ENCODE data around the gene YWHAE.
A peak's percentile ranks its signal among the peaks of the same experiment; 100 is the strongest.
"Not testable (repeated sequence)": the region's sequence is repeated elsewhere in the genome, so short reads cannot be mapped to it uniquely, and the experiment has no call there.

Gene YWHAE

DNA sequence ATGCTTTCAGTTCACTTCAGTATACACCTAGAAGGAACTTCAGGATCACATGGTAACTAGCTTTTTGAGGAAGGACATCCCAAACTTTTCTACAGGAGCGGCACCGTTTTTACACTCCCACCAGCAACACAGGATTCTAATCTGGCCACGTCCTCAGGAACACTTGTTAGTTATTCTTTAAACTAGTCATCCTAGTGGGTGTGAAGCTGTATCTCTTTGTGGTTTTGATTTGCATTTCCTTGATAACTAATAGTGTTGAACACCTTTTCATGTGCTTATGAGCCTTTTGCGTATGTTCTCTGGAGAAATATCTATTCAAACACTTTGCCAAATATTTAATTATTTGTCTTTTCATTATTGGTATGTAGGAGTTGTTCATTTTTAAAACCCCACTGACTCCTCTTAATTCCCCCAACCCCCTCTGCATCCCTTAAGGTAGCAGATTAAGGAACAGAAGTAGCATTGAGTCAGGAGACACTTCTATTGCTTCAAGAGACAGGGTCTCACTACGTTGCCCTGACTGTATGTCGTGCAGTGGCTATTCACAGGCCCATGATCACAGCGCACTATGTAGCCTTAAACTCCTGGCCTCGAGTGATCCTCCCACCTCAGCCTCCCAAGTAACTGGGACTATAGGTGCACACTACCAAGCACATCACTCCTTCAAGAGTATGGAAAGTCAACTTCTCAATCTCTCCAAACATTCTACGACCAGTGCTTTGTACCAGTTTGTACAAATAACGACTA, 25.4 kb downstream of the YWHAE start:
- no peak for DNase-seq (ENCODE audit: low read depth in 1 of 2, low spot score in 1 of 2)

DNA sequence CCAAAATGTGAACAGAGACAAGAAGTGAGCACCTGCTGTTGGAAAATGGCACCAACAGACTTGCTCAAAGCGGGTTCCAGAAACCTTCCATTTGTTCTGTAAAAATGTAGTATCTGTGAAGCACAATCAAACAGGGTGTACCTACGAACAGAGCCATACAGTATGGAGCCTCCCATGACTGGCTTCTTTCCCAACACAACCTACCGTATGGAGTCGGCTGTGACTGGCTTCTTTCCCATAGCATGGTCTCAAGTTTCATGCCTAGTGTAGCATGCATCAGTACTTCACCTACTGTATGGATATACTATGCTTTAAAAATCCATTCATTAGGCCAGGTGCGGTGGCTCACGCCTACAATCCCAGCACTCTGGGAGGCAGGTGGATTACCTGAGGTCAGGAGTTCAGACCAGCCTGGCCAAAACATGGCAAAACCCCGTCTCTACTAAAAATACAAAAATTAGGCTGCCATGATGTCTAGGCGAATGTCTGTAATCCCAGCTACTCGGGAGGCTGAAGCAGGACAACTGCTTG, 26.2 kb downstream of the YWHAE start:
- DNase-seq (ENCODE audit: low read depth in 1 of 2, low spot score in 1 of 2): no peak

DNA sequence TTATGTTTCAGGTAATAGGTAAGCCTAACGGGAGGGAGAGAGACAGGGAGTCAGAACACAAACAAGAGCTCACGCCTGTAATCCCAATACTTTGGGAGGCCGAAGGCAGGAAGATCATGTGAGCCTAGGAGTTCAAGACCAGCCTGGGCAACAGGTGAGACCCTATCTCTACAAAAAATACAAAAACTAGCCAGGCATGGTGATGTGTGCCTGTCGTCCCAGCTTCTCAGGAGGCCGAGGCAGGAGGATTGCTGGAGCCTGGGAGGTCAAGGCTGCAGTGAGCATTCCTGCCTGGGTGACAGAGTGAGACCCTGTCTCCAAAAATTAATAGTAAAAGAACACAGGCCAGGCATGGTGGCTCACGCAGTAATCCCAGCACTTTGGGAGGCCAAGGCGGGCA, 27.4 kb downstream of the YWHAE start:
- no peak for DNase-seq (ENCODE audit: low read depth in 1 of 2, low spot score in 1 of 2)

DNA sequence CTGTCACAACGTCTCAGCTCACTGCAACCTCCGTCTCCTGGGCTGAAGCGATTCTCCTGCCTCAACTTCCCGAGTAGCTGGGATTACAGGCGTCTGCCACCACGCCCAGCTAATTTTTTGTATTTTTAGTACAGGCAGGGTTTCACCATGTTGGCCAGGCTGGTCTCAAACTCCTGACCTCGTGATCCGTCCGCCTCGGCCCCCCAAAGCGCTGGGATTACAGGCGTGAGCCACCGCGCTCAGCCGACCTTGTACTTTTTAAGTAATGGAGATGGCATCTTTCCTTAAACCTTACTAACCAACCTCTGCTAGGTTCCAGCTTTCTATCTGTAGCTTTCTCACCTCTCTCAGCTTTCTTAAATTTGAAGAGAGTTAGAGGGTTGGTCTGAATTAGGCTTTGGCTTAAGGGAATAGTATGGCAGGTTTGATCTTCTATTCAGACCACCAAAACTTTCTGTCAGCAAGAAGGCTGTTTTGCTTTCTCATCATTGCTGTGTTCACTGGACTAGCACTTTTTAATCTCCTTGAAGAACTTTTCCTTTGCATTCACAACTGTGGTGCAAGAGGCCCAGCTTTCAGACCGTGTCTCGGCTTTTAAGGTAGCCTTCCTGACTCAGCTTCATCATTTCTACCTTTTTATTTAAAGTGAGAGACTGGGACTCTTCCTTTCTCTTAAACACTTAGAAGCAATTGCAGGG, 28.0 kb downstream of the YWHAE start:
- DNase-seq (ENCODE audit: low read depth in 1 of 2, low spot score in 1 of 2): no peak

DNA sequence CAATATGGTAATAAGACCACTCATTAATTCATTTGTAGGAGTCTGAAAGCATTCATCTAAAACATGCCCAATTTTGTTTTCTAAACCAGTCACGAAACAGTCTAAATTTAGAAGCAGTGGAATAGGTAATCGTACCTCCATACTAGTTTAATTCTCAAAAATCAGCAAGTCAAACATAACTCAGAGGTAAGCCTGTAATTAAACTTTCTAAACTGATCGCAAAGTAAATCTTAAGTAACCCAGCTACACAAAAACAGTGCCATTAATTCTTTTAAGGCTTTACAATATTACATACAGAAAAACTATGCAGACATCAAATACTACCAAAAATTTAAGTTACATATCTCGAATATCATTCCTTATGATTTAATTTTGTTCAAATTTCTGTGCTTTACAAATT, 31.4 kb downstream of the YWHAE start:
- no peak for DNase-seq (ENCODE audit: low read depth in 1 of 2, low spot score in 1 of 2)

DNA sequence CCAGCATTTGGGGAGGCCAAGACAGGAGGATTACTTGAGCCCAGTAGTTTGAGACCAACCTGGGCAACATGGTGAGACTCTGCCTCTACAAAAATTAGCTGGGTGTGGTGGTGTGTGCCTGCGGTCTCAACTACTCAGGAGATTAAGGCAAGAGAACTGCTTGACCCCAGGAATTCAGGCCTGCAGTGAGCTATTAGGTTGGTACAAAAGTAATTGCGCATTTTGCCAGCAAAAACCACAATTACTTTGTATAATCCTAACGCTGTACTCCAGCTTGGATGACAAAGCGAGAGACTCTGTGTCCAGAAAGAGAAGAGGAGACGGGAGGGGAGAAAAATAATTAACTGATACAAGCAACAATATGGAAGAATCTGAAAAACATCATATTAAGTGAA, 32.7 kb downstream of the YWHAE start:
- no peak for DNase-seq (ENCODE audit: low read depth in 1 of 2, low spot score in 1 of 2)

DNA sequence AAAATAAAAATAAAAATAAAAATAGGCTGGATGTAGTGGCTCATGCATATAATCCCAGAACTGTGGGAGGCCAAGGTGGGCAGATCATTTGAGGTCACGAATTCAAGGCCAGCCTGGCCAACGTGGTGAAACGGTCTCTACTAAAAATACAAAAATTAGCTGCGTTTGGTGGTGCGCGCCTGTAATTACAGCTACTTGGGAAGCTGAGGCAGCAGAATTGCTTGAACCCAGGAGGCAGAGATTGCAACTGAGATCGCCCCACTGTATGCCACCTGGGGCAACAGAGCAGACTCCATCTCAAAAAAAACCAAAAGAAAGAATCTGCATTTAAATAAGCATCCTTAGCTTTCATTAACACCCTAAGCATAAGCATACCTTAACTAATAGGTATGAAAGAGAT, 33.8 kb downstream of the YWHAE start:
- no peak for DNase-seq (ENCODE audit: low read depth in 1 of 2, low spot score in 1 of 2)

DNA sequence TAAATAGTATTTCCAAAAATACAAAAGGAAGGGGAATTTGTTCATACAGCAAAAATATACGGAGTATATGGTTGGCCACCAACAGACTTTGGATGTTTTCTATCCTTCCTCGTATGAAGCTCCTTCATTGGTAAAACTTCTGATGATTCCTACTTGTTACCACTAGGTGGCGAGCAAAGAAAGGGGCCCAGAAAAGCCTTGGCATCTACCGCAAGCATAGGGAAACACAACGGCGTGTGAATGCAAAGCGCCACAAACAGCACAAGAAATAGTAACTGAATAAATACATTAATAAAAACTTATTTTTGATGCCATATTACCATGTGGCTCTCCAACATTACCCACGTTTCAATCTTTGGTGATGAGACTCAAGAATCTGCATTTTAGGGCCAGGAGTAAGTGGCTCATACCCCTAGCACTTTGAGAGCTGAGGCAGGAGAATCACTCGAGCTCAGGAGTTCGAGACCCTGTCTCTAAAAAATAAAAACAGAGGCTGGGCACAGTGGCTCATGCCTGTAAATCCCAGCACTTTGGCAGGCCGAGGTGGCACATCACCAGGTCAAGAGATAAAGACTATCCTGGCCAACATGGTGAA, 34.5 kb downstream of the YWHAE start:
- DNase-seq (ENCODE audit: low read depth in 1 of 2, low spot score in 1 of 2): peak in 1 of 2 donors; percentile 33

DNA sequence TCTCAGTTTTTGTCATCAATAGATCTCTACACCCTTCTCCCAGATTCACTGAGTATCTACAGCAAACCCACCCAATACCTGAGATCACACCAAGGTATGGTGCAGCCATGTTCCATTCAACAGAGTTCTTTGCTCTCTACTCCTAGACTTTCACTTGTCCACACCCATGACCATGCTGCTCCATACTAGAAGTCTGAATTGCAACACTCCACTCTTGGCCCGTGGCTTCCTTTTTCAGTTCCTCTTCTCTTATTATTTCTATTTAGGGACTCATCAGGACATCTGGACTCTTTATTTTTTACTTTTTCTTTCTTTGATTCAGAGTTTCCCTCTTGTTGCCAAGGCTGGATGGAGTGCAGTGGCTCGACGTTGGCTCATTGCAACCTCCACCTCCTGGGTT, 37.1 kb downstream of the YWHAE start:
- DNase-seq (ENCODE audit: low read depth in 1 of 2, low spot score in 1 of 2): no peak

DNA sequence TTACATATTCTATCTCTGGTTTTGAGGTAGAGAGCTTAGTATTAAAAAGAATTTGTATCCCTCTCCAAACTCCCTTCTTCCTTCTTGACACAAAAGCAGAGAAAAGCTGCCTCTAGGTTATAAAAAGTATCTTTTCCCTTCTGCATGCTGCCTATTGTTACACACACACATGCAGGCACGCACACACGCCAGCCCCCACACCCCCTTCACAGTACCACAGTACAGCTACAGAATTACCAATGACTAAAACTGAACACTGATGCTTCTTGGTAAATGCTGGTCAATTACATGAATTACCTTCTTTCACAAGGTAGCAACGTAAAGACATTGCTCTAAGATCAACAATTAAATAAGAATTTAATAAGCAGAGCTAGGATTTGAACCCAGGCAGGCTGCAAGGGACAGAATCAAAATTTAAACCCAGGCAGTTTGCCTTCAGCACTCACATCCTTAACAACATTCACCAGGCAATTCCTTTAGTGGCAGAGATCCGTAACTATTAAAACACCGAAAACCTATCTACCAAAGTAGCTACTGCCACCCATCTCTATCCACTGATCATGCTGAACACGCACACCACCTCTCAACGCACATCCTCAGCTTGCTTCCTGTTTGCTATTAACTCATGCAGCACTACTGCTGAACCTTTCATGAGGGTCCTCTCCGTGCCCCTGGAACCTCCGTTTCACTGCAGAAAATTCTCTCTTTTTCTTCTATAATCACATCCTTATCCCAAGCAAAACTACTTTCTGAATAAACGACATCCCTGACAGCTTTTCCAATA, 37.8 kb downstream of the YWHAE start:
- DNase-seq (ENCODE audit: low read depth in 1 of 2, low spot score in 1 of 2): no peak

DNA sequence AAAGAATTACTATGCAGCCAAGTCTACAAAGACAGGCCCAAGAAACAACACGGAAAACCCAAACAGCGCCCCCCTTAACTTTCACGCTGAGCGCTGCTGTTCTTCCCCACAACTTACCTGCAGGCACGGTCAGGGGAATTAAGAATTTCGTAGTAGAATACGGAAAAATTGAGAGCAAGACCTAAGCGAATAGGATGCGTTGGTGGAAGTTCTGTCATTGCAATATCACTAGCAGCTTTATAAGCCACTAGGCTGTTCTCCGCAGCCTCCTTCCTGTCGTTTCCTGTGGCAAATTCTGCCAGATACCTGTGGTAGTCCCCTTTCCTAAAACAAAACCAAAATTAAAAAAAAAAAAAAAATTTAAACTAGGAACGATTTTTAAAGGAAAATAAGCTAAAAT, 39.0 kb downstream of the YWHAE start:
- DNase-seq (ENCODE audit: low read depth in 1 of 2, low spot score in 1 of 2): no peak

DNA sequence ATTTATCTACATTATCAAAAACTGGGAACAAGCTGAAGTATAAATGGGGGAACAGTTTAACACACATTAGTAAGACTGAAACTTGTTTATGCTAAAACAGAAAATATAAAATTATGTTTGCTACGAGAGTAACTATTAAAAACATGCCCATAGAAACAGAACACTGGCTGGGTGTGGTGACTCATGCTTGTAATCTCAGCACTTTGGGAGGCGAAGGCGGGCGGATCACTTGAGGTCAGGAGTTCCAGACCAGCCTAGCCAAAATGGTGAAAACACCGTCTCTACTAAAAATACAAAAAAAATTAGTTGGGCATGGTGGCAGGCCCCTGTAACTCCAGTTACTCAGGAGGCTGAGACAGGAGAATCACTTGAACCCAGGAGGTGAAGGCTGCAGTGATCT, 39.7 kb downstream of the YWHAE start:
- DNase-seq (ENCODE audit: low read depth in 1 of 2, low spot score in 1 of 2): not testable (repeated sequence)

DNA sequence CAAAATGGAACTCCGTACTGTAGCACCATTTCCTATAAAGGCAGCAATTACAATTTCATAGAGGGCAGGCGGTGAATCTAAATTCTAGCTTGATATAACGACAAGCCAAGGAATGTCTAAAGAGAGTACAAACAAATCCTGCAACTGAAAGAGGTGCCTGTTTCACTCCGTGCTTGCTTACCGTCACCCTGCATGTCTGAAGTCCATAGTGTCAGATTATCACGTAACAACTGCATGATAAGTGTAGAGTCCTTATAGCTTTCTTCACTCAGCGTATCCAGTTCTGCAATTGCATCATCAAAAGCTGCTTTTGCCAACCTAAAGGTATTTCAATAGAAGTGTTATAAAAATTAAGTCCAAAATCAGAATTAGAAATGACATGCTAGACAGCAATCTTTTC, 46.0 kb downstream of the YWHAE start:
- no peak for DNase-seq (ENCODE audit: low read depth in 1 of 2, low spot score in 1 of 2)

DNA sequence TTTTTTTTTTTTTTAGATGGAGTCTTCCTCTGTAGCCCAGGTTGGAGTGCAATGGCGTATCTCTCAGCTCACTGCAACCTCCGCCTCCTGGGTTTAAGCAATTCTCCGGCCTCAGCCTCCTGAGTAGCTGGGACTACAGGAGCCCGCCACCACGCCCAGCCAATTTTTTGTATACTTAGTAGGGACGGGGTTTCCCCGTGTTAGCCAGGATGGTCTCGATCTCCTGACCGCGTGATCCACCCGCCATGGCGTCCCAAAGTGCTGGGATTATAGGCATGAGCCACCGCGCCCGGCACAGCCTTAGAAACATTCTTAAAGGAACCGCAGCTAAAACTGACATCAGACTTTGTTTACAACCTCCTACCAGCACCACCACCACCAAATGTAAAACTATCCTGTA, 47.5 kb downstream of the YWHAE start:
- not testable (repeated sequence) for DNase-seq (ENCODE audit: low read depth in 1 of 2, low spot score in 1 of 2)

DNA sequence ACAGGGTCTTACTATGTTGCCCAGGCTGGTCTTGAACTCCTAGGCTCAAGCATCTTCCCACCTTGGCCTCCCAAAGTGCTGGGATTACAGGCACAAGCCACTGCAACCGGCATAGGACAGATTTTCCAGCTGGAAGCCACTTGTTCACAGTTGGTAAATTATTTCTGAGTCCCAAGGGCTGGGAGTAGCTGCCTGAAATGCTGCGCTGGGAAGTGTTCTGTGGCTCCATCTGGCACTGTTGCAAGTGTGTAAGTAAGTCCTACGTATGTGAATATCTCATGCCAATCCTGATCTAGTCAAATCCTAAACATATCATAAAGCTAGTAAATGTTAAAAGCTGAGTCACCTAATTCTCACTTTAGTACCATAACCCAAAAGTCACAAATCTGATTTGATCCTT, 48.1 kb downstream of the YWHAE start:
- DNase-seq (ENCODE audit: low read depth in 1 of 2, low spot score in 1 of 2): no peak

DNA sequence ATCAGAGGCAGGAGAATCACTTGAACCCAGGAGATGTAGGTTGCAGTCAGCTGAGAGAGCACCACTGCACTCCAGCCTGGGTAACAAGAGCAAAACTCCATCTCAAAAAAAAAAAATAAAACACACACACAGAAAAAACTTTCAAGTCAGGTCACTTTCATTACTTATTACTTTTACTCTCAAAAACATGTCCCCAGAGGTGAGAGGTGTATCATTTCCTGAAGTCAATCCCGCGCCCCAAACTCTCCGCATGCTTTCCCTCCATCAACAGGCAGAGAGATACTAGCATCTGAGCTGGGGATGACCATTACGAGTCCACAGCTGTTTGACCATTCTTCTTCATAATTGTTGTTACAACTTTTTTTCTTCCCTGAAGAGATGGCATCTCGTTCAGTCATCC, 48.7 kb downstream of the YWHAE start:
- DNase-seq (ENCODE audit: low read depth in 1 of 2, low spot score in 1 of 2): no peak

DNA sequence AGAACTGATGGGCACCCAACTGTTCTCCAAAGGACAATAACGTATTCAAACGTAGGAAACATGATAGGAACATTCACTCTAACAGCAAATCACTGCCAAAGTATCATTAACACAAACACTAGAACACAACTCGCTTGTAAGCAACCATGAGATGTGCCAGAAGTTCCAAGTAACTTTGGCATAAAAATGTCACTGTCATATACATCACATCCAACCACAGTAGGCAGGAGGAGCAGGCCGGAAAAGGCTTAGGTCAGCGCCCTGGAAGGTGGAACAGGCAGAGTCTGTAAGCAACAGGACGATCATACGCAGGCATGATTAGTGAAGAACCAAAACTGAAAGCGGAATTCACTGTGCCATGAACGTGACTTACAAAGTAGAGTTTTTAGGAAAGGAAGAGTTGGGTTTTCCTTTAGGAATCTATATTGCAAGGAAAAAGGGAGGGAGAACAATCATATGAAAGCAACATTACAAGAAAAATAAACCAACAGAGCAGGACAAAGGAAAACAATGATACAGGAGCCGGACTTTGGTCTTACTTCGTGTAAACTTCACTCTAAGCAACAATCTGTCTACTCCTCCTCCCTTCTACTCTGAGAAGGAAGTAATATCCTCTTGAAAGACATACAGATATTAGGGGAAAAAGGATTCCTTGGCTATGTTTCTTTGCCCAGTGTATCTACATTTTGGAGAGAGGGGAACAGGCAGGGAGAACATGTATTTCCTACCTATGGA, 52.3 kb downstream of the YWHAE start:
- no peak for DNase-seq (ENCODE audit: low read depth in 1 of 2, low spot score in 1 of 2)

DNA sequence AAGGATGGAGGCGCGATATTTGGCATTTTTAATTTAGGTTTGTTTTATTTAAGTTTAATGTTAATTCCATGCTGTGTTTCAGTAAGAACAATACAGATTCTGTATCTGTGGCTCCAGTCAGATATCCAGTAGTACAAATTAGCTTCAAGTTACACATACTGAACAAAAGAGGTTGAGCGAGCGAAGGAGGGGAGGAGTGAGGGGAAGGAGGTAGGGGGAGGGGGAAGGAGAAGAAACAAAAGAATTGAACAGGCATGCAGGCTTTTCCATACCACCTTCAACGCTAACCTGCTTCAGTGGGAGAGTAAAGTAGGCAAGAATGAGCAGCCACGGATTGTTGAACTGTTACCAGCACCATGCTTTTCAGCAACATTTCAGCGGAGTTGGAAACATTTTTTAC, 55.5 kb downstream of the YWHAE start:
- DNase-seq (ENCODE audit: low read depth in 1 of 2, low spot score in 1 of 2): no peak

DNA sequence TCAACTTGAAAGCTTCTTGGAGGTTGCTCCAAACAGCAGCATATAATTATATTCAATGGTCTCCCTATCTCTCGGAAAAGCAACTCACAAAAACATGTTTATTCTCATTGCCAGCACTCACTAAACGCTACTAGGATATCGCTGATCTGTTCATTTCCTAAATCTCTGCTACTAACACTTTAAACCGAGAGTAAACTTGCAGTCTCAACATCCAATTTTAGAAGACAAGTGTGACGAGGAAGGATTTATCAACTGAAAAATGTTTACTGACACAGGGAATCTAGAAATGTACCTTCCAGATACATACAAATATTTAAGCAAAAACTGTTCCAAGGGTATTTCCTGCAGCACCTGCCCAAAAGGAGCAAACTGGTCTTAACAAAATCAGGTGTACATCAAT, 56.5 kb downstream of the YWHAE start:
- DNase-seq (ENCODE audit: low read depth in 1 of 2, low spot score in 1 of 2): no peak

DNA sequence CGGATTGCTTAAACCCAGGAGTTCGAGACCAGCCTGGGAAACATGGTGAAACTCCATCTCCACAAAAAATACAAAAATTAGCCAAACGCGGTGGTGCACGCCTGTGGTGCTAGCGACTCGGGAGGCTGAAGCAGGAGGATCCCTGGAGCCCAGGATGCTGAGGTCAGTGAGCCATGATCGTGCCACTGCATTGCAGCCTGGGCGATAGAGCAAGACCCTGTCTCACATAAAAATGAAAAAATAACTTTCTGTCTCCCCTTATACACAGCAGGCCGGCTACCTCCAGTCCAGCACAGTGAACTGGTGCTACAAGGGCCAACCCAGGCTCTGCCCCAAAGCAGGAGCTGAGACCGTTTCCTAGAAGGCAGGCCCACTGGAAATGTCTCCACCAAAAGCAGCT, 59.7 kb downstream of the YWHAE start:
- DNase-seq (ENCODE audit: low read depth in 1 of 2, low spot score in 1 of 2): no peak

DNA sequence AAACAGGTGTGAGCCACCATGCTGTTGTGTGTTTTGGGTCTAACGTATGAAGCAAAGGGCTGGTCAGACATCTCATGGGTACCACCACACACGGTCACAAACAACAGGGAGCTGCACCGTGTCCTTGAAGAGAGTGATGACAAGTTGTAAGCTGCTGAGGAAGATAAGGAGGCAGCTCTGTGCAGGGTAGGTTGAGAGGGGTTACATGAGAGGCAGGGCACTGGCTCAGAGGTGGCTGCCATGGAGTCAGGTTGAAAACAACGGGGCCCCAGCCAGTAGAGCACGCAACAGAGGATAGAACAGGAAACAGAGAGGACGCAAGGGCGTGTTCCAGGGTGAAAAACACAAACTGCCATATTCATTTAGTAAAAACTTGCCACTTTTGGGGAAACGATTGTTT, 68.3 kb downstream of the YWHAE start:
- DNase-seq (ENCODE audit: low read depth in 1 of 2, low spot score in 1 of 2): no peak

Measured in stimulated activated CD4-positive, alpha-beta T cell treated with anti-CD3 and anti-CD28 coated beads, Interleukin-15, amount 100 ng/mL, for 1 hour (primary cell).